ENCODE results near the gene LIPM. TPM values are rescaled to one million over a fixed set of nuclear protein-coding genes. Genes with fewer than 3 reads are reported as not detected.
A peak's percentile ranks its signal among the peaks of the same experiment; 100 is the strongest.

LIPM gene
- total RNA-seq, 1 donor from 2014 or later: not detected

DNA sequence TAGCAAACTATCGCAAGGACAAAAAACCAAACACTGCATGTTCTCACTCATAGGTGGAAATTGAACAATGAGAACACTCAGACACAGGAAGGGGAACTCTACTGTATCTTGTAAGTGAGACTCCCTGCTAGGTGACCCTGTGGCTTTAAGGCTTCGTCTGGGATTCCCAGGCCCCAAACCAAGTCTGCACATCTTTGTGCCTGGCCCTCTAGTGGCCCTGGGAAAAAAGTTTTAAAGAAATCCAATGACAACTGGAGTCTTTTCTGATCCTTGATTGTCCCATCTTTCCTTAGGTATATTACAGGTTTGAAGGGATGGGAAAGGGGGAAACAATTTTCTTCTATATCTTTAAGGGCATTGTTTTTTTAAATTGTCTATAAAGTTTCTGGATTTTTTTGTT lies 10.6 kb upstream of the LIPM start:
- DNase-seq: no peak
- no peak overlapping the region for H3K27ac ChIP-seq (replicated peaks)
- peaks cover 14% of the 10 kb centered on the region for H3K27me3 ChIP-seq (ENCODE audit: low read depth)
- no peaks in the 10 kb centered on the region for H3K4me1 ChIP-seq
- no peaks in the 10 kb centered on the region for H3K36me3 ChIP-seq
- H3K4me3 ChIP-seq: no peak overlapping the region
- intact Hi-C loops (cut with micrococcal nuclease): no loop called here
- H3K9me3 ChIP-seq (replicated peaks): no peaks in the 10 kb centered on the region
- TF ChIP-seq, protein P1, sequence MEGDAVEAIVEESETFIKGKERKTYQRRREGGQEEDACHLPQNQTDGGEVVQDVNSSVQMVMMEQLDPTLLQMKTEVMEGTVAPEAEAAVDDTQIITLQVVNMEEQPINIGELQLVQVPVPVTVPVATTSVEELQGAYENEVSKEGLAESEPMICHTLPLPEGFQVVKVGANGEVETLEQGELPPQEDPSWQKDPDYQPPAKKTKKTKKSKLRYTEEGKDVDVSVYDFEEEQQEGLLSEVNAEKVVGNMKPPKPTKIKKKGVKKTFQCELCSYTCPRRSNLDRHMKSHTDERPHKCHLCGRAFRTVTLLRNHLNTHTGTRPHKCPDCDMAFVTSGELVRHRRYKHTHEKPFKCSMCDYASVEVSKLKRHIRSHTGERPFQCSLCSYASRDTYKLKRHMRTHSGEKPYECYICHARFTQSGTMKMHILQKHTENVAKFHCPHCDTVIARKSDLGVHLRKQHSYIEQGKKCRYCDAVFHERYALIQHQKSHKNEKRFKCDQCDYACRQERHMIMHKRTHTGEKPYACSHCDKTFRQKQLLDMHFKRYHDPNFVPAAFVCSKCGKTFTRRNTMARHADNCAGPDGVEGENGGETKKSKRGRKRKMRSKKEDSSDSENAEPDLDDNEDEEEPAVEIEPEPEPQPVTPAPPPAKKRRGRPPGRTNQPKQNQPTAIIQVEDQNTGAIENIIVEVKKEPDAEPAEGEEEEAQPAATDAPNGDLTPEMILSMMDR (IDR thresholded peaks at IDR 0.05; ENCODE audit: borderline replicate concordance): peak; percentile 60

DNA sequence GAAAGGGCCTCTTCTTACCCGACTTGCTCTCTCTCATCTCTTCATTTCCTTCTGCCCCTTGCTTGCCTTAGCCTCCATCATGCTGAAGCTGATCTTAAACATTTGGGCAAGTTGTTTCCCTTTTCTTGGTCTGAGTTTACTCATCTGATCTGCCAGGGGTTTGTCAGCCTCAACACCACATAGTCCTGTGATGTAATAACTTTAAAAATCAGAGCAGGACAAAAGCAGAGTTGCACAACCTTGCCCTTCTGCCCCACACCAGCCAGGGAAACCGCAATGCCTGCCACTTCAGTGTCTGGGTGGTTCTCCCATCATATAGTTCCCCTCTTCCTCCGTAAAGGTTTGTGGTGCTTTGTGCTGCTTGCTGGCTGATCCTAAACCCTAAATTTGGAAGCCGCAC lies 9.9 kb upstream of the LIPM start:
- intact Hi-C loops (cut with micrococcal nuclease): no loop called here
- TF ChIP-seq, protein P1 (IDR thresholded peaks at IDR 0.05; ENCODE audit: borderline replicate concordance): no peak
- H3K9me3 ChIP-seq (replicated peaks): no peaks in the 10 kb centered on the region
- peaks cover 9% of the 10 kb centered on the region for H3K27me3 ChIP-seq (ENCODE audit: low read depth)
- no peaks in the 10 kb centered on the region for H3K36me3 ChIP-seq
- peak; percentile 20 for DNase-seq
- H3K27ac ChIP-seq (replicated peaks): no peak overlapping the region
- H3K4me3 ChIP-seq: no peak overlapping the region
- no peaks in the 10 kb centered on the region for H3K4me1 ChIP-seq

DNA sequence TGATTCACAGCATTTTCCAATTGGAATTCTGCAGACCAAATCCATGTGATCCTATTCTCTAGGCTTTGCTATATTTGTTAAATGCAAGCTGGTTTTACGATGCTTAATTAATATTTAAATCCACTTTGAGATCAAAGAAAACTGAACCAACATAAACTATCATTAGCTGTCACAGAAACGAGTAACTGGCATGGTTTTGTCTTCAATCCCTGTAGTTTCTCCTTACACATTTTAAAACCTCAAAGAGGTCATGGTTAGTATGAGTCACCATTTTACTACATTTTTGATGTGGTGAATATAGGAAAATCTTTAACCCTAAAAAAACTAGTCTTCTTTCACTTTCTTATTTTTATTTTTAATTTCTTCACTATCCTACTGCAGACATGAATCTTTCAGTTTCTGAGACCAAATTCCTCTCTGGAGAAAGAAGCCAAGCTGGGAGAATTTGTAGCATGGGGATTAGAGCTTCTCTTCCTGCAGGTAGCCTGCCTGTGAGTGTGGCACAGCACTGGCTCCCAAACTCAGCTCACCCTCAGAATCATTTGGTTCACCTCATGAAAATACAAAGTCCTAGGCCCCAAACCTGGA lies 8.7 kb upstream of the LIPM start:
- TF ChIP-seq, protein P1 (IDR thresholded peaks at IDR 0.05; ENCODE audit: borderline replicate concordance): no peak
- intact Hi-C loops (cut with micrococcal nuclease): no loop called here
- Histone ChIP-seq H3K4me3 (no peak overlapping the region), H3K9me3 (replicated peaks) (no peaks in the 10 kb centered on the region), H3K36me3 (no peaks in the 10 kb centered on the region), H3K27ac (replicated peaks) (no peak overlapping the region), H3K4me1 (no peaks in the 10 kb centered on the region), H3K27me3 (ENCODE audit: low read depth) (peaks cover 9% of the 10 kb centered on the region)
- DNase-seq: no peak

DNA sequence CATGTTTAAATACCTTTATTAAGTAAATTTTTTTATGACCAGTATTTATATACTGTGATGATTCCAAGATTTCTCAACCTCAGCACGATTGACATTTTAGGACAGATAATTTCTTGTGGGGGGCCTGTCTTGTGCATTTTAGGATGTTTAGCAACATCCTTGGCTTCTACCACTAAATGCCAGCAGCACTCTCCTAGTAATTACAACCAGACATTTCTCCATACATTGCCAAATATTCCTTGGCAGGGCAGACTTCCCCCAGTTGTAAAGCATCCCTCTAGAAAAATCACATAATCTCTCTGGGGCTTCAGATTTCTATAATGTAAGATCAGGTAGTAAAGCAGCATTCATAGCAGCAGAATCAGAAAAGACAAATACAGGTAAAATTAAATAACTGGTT lies 7.8 kb upstream of the LIPM start:
- no peaks in the 10 kb centered on the region for H3K9me3 ChIP-seq (replicated peaks)
- H3K4me1 ChIP-seq: no peaks in the 10 kb centered on the region
- intact Hi-C loops (cut with micrococcal nuclease): no loop called here
- TF ChIP-seq, protein P1 (IDR thresholded peaks at IDR 0.05; ENCODE audit: borderline replicate concordance): no peak
- no peaks in the 10 kb centered on the region for H3K36me3 ChIP-seq
- H3K4me3 ChIP-seq: no peak overlapping the region
- H3K27me3 ChIP-seq (ENCODE audit: low read depth): peaks cover 9% of the 10 kb centered on the region
- H3K27ac ChIP-seq (replicated peaks): no peak overlapping the region
- no peak for DNase-seq

DNA sequence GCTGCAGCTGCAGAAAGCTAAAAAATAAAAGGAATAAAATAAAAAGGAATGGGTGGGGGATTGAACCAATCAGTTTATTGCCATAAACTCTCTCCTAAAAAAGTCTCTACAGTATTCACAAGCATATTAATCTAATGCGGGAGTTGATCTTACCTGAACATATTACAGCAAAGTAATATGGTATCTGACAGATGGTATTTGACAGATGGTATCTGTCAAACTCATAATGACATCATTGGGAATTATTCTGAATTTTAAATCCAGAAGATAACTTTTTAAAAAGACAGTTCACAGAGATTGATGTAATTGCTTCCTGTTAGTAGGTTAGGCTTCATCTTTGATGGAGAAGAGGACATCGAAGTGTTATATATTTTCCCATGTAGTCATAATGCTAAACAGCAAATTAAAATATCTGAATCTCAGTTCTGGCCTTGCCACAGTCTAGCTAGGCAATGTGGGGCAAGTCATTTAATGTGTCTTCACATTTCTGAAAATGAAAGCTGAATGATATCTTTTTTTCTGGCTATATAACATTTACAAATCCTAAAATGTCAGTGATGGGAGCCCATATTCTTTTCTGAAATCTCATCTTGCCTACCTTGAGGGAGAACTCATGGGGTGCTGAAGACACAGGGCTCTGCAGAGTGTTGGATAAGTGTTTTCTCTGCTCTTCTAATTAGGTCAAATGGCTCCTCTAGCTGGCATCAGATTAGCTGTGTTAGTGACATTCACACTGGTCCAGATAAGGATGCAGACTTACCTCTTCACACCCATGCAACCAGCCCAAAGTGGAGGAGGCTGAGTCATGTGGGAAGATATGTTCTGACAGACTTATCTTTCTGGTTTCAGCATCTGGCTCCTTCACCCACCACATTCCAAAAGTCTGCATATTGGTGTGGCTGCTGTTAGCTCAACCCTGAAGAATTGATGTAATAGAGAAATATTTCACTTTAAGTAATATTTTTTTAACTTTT lies 2.1 kb upstream of the LIPM start:
- Histone ChIP-seq H3K27ac (replicated peaks) (no peak overlapping the region), H3K4me1 (no peaks in the 10 kb centered on the region), H3K36me3 (no peaks in the 10 kb centered on the region), H3K4me3 (no peak overlapping the region), H3K27me3 (ENCODE audit: low read depth) (peaks cover 17% of the 10 kb centered on the region), H3K9me3 (replicated peaks) (no peaks in the 10 kb centered on the region)
- intact Hi-C loops (cut with micrococcal nuclease): no loop called here
- TF ChIP-seq, protein P1 (IDR thresholded peaks at IDR 0.05; ENCODE audit: borderline replicate concordance): no peak
- DNase-seq: no peak
